HCT116 (cell line): ENCODE data around the gene SNRPB. TPM values are rescaled to one million over a fixed set of nuclear protein-coding genes. Genes with fewer than 3 reads are reported as not detected.
A peak's percentile ranks its signal among the peaks of the same experiment; 100 is the strongest.

ENCODE experiments used
- ATAC-seq: fragments of 200-7000 bp; cut with Tn5 transposase; 2 replicates; pipeline ENCODE4 v1.9.1; 2020; ENCODE audit warnings: mild to moderate bottlenecking, moderate library complexity
- BruUV-seq: library from RNA; stranded (reverse); fragments of 400-500 nt; replicated peaks from 2 replicates; lab custom pipeline; 2021; lab: Mats Ljungman, UMichigan
- CTCF ChIA-PET: fragments of 300-600 bp; sonication (Branson Sonifier 250); formaldehyde crosslinking; loops from one replicate; lab custom pipeline; 2021; ENCODE audit warnings: antibody characterized with exemption; lab: Charles Lee
- POLR2A ChIA-PET: fragments of 300-600, 350-600 bp; sonication (Branson Sonifier 250); formaldehyde crosslinking; loops from one replicate; lab custom pipeline; 2021; ENCODE audit warnings: antibody characterized with exemption; lab: Charles Lee
- RAD21 ChIA-PET, 2 experiments: fragments of 300-600 bp; sonication (Branson Sonifier 250); formaldehyde crosslinking; loops; one replicate each; lab custom pipeline; 2023; ENCODE audit warnings: low total read pairs in 2 of 2; ENCODE audit not compliant: uncharacterized antibody in 2 of 2, unreplicated experiment in 2 of 2, low non-redundant PET in 1 of 2; lab: Charles Lee
- DNase-seq: peaks from one replicate; pipeline ENCODE4 v3.0.0-alpha.2; 2010; ENCODE audit warnings: low read depth, low spot score
- H2AFZ ChIP-seq: fragments of 200-600 bp; shearing (Covaris generic), sonication (generic); 2 replicates; pipeline ENCODE4 v1.6.1; 2017; ENCODE audit warnings: low read depth, mixed run types, mixed read lengths, antibody characterized with exemption, low read length; ENCODE audit not compliant: poor library complexity, severe bottlenecking
- H3K27ac ChIP-seq: 2 replicates; pipeline ENCODE4 v1.5.1; 2012; ENCODE audit warnings: low read depth, low read length
- H3K27me3 ChIP-seq: fragments of 200-600 bp; sonication (generic); 2 replicates; pipeline ENCODE4 v1.6.1; 2016; ENCODE audit warnings: mixed run types, low read length, mixed read lengths; ENCODE audit not compliant: insufficient read depth
- H3K36me3 ChIP-seq, 2 experiments: fragments of 200-500 bp in 1 of 2; fragments of 200-600 bp in 1 of 2; sonication (Bioruptor generic) in 1 of 2; sonication (generic) in 1 of 2; 2 replicates each; pipeline versions ENCODE4 v1.5.1 to v1.6.1; 2014 to 2016; ENCODE audit warnings: low read length in 2 of 2, inconsistent platforms in 1 of 2, mixed read lengths in 1 of 2, mixed run types in 1 of 2; ENCODE audit not compliant: insufficient read depth in 2 of 2, control insufficient read depth in 1 of 2
- H3K4me1 ChIP-seq, 2 experiments: fragments of 200-600 bp in 1 of 2; sonication (generic) in 1 of 2; 2 replicates each; pipeline versions ENCODE4 v1.5.1 to v1.6.1; 2012 to 2017; ENCODE audit warnings: low read length in 2 of 2, inconsistent platforms in 1 of 2, mild to moderate bottlenecking in 1 of 2, mixed read lengths in 1 of 2, mixed run types in 1 of 2, moderate library complexity in 1 of 2; ENCODE audit not compliant: insufficient read depth in 2 of 2, control insufficient read depth in 1 of 2
- H3K4me2 ChIP-seq: fragments of 200-600 bp; sonication (generic); 2 replicates; pipeline ENCODE4 v1.6.1; 2017; ENCODE audit warnings: mixed run types, low read length, mixed read lengths
- H3K4me3 ChIP-seq, 2 experiments: fragments of 200-600 bp in 1 of 2; sonication (generic) in 1 of 2; replicated peaks in 1 of 2; 2 replicates each; pipeline ENCODE4 v1.5.1; 2011 to 2016; ENCODE audit warnings: low read length in 2 of 2, control low read depth in 1 of 2, low read depth in 1 of 2, mild to moderate bottlenecking in 1 of 2, mixed read lengths in 1 of 2, mixed run types in 1 of 2
- H3K79me2 ChIP-seq: fragments of 200-600 bp; sonication (generic); 2 replicates; pipeline ENCODE4 v1.6.1; 2017; ENCODE audit warnings: mild to moderate bottlenecking, mixed run types, low read length, moderate library complexity, mixed read lengths; ENCODE audit not compliant: insufficient read depth
- H3K9ac ChIP-seq: fragments of 200-600 bp; sonication (generic); 2 replicates; pipeline ENCODE4 v1.6.1; 2016; ENCODE audit warnings: low read length, mixed read lengths
- H3K9me2 ChIP-seq: fragments of 200-600 bp; sonication (generic), shearing (Covaris generic); 2 replicates; pipeline ENCODE4 v1.6.1; 2017; ENCODE audit warnings: mixed run types, mild to moderate bottlenecking, moderate library complexity; ENCODE audit not compliant: insufficient read depth
- H3K9me3 ChIP-seq, 2 experiments: fragments of 200-500 bp in 1 of 2; fragments of 200-600 bp in 1 of 2; sonication (Bioruptor generic) in 1 of 2; sonication (generic) in 1 of 2; 2 replicates each; pipeline ENCODE4 v1.6.1; 2014 to 2017; ENCODE audit warnings: low read length in 2 of 2, mixed read lengths in 2 of 2, inconsistent platforms in 1 of 2, low read depth in 1 of 2, mild to moderate bottlenecking in 1 of 2, mixed run types in 1 of 2, moderate library complexity in 1 of 2; ENCODE audit not compliant: control insufficient read depth in 1 of 2, insufficient read depth in 1 of 2
- H4K20me1 ChIP-seq: fragments of 200-600 bp; sonication (generic), shearing (Covaris generic); 2 replicates; pipeline ENCODE4 v1.6.1; 2017; ENCODE audit warnings: mixed run types, mild to moderate bottlenecking, moderate library complexity; ENCODE audit not compliant: insufficient read depth
- CEBPB ChIP-seq: IDR thresholded peaks from 2 replicates; pipeline ENCODE4 v1.6.1; 2012; ENCODE audit warnings: low read depth
- EGR1 ChIP-seq: IDR thresholded peaks from 2 replicates; pipeline ENCODE4 v1.6.1; 2012; ENCODE audit warnings: low read depth
- ELF1 ChIP-seq: IDR thresholded peaks from 2 replicates; pipeline ENCODE4 v1.6.1; 2012; ENCODE audit warnings: low read depth, borderline replicate concordance
- EZH2phosphoT487 ChIP-seq: fragments of 200-600 bp; IDR thresholded peaks from 2 replicates; pipeline ENCODE4 v1.6.1; 2018; ENCODE audit warnings: antibody characterized with exemption, borderline replicate concordance
- POLR2A ChIP-seq: IDR thresholded peaks from 2 replicates; pipeline ENCODE4 v1.7.0; 2011; ENCODE audit warnings: borderline replicate concordance; ENCODE audit not compliant: insufficient read depth, insufficient read length; ENCODE audit errors: extremely low read depth
- POLR2AphosphoS5 ChIP-seq: IDR thresholded peaks from 2 replicates; pipeline ENCODE4 v1.6.1; 2011; ENCODE audit warnings: mild to moderate bottlenecking, low read depth, low read length, moderate library complexity
- SIN3A ChIP-seq: IDR thresholded peaks from 2 replicates; pipeline ENCODE4 v1.6.1; 2012; ENCODE audit warnings: low read depth
- SP1 ChIP-seq: IDR thresholded peaks from 2 replicates; pipeline ENCODE4 v1.6.1; 2012; ENCODE audit warnings: low read depth
- YY1 ChIP-seq: IDR thresholded peaks from 2 replicates; pipeline ENCODE4 v1.6.1; 2011; ENCODE audit warnings: low read length, low read depth, moderate library complexity, mild to moderate bottlenecking; ENCODE audit not compliant: insufficient replicate concordance; ENCODE audit errors: extremely low read depth
- ZFX ChIP-seq: fragments of 450-650 bp; IDR thresholded peaks from 2 replicates; pipeline ENCODE4 v1.6.1; 2017
- ZNF274 ChIP-seq: fragments of 200-500 bp; sonication (Bioruptor generic); IDR thresholded peaks from 2 replicates; pipeline ENCODE4 v1.6.1; 2014; ENCODE audit warnings: mild to moderate bottlenecking, low read depth, low read length, inconsistent platforms
- intact Hi-C: fragments of 100-400 bp; cut with micrococcal nuclease; formaldehyde crosslinking; loops from 2 replicates; pipeline ENCODE4 v1.10.0; 2022
- total RNA-seq: library from RNA; stranded (reverse); gene quantifications from one replicate; pipeline ENCODE4 v1.2.1, GENCODE V29; 2021; ENCODE audit not compliant: unreplicated experiment
- TF ChIP-seq, protein P1 (sequence below): IDR thresholded peaks from 2 replicates; pipeline ENCODE4 v1.6.1; 2012; ENCODE audit warnings: low read depth
- TF ChIP-seq, protein P2 (sequence below): IDR thresholded peaks from 2 replicates; pipeline ENCODE4 v1.6.1; 2012

Gene SNRPB
- total RNA-seq, 1 experiment from 2014 or later: 469 TPM

DNA sequence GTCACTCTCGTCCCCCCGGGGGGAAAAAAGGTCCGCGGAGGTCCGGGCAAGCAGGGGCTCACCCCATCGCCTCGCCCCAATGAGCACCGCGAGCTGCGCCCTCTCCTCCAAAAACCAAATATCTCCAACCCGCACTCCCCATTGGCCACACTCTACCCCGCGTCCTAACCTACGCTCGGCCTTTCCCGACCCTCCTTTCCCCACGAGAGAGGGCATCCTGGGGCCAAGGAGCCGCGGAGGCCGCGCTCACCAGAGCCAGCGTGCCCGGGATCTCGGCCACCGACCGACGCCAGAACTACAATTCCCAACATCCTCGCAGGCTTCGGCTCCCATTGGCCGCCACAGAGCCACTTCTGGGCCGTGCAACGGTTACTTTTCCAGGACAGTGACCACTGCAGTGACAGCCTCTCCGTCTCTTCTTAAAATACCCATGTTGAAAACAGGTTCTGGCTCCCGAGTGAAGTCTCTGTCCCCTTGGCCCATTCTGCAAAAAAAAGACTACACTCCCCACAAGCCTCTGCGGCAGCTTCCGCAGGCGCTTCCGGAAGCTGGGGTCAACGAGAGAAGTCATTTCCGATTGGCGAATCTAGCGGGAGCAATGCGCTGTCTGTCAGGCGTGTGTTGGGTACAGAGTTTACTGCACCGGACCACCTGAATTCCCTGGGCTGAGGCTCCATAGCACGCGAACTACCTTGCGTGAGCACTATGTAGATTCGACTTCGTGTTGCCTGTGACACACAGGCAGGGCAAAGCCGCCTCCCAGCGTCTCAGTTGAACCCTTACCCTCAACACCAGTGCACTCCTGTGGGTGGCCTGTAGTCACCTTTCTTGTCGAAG lies 38.3 kb upstream of the SNRPB start, which contains the start of gene ZNF343:
Gene ZNF343, minus strand, starts transcription at position 285 of the 837 bp plus-strand sequence. CDS start 15,020 bp downstream, outside the sequence.
- no peaks in the 10 kb centered on the region for H4K20me1 ChIP-seq
- peak; percentile 85 for TF ChIP-seq ZFX
- TF ChIP-seq SP1: peak; percentile 34; the same call in 1 of the 2 replicates
- no peak for TF ChIP-seq ZNF274
- peak; percentile 67 for TF ChIP-seq ELF1
- TF ChIP-seq, protein P1, sequence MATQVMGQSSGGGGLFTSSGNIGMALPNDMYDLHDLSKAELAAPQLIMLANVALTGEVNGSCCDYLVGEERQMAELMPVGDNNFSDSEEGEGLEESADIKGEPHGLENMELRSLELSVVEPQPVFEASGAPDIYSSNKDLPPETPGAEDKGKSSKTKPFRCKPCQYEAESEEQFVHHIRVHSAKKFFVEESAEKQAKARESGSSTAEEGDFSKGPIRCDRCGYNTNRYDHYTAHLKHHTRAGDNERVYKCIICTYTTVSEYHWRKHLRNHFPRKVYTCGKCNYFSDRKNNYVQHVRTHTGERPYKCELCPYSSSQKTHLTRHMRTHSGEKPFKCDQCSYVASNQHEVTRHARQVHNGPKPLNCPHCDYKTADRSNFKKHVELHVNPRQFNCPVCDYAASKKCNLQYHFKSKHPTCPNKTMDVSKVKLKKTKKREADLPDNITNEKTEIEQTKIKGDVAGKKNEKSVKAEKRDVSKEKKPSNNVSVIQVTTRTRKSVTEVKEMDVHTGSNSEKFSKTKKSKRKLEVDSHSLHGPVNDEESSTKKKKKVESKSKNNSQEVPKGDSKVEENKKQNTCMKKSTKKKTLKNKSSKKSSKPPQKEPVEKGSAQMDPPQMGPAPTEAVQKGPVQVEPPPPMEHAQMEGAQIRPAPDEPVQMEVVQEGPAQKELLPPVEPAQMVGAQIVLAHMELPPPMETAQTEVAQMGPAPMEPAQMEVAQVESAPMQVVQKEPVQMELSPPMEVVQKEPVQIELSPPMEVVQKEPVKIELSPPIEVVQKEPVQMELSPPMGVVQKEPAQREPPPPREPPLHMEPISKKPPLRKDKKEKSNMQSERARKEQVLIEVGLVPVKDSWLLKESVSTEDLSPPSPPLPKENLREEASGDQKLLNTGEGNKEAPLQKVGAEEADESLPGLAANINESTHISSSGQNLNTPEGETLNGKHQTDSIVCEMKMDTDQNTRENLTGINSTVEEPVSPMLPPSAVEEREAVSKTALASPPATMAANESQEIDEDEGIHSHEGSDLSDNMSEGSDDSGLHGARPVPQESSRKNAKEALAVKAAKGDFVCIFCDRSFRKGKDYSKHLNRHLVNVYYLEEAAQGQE: no peak
- TF ChIP-seq EGR1: no peak
- TF ChIP-seq YY1: no peak
- no peak for TF ChIP-seq CEBPB
- TF ChIP-seq POLR2AphosphoS5: peak; percentile 84
- 0 out of 2 replicates have a peak, but pooled peaks have one; percentile 15 for TF ChIP-seq SIN3A
- TF ChIP-seq, protein P2, sequence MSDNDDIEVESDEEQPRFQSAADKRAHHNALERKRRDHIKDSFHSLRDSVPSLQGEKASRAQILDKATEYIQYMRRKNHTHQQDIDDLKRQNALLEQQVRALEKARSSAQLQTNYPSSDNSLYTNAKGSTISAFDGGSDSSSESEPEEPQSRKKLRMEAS: peak; percentile 70
- TF ChIP-seq EZH2phosphoT487: no peak
- TF ChIP-seq POLR2A: peak; percentile 90
- peak within 1 kb of the TSS; percentile 94 for H2AFZ ChIP-seq
- H3K4me2 ChIP-seq: peak within 1 kb of the TSS; percentile 70
- H3K27me3 ChIP-seq: no peaks in the 10 kb centered on the region
- peak within 1 kb of the TSS; percentile 89 to 94 for H3K4me3 ChIP-seq
- H3K9me3 ChIP-seq: no peaks in the 10 kb centered on the region
- ATAC-seq: peak; percentile 92
- no TSS peak for BruUV-seq
- H3K27ac ChIP-seq: peak within 1 kb of the TSS; percentile 59
- peaks cover 18% of the 10 kb centered on the region for H3K79me2 ChIP-seq
- DNase-seq: peak; percentile 63
- H3K4me1 ChIP-seq: peaks cover 5 to 16% of the 10 kb centered on the region in 2 experiments; a peak in 3 of 4 replicates
- no peaks in the 10 kb centered on the region for H3K9me2 ChIP-seq
- peak within 1 kb of the TSS; percentile 83 for H3K9ac ChIP-seq
- ChIA-PET POLR2A (interaction anchor here (0.7 to 1.3 kb wide), 4 partner anchors 11 to 144 kb away, joined by 3 to 4 read pairs (median 3); partner anchors contain the start of genes NOP56 and SNRPB), RAD21 (no interaction called here), CTCF (interaction anchor here (0.7 to 3.4 kb wide), 2 partner anchors 9 to 14 kb away, joined by 3 to 28 read pairs; no protein-coding TSS in a partner anchor)
- intact Hi-C loops: no loop called here
- H3K36me3 ChIP-seq: no peaks in the 10 kb centered on the region
